Vagina (tissue), 2 donors: Measurements from ENCODE around the gene INSIG2. TPM values are rescaled to one million over a fixed set of nuclear protein-coding genes. Genes with fewer than 3 reads are reported as not detected.

Experiments
- DNase-seq, 2 donors: peaks; one replicate each; pipeline ENCODE4 v3.0.0-alpha.2; 2017; ENCODE audit errors: extremely low spot score in 2 of 2
- H3K27ac ChIP-seq: fragments of 200-600 bp; sonication (generic); one replicate; pipeline ENCODE4 v1.5.1; 2019
- H3K27me3 ChIP-seq: fragments of 200-600 bp; sonication (generic); one replicate; pipeline ENCODE4 v1.5.1; 2019
- H3K36me3 ChIP-seq, 2 donors: fragments of 200-600 bp; sonication (generic); one replicate each; pipeline ENCODE4 v1.5.1; 2017 to 2019
- H3K4me1 ChIP-seq: fragments of 200-600 bp; sonication (generic); one replicate; pipeline ENCODE4 v1.5.1; 2019
- H3K4me3 ChIP-seq, 2 donors: fragments of 200-600 bp; sonication (generic); 1 replicate in 1 of 2; 2 replicates in 1 of 2; pipeline ENCODE4 v1.5.1; 2016 to 2019
- H3K9me3 ChIP-seq: fragments of 200-600 bp; sonication (generic); one replicate; pipeline ENCODE4 v1.5.1; 2019
- CTCF ChIP-seq, 3 experiments: fragments of 450-650 bp in 2 of 3; fragments of 200-600 bp in 1 of 3; sonication (generic) in 1 of 3; IDR thresholded peaks; one replicate each; pipeline ENCODE4 v1.5.1; 2017 to 2019; ENCODE audit warnings: antibody characterized with exemption in 3 of 3, mild to moderate bottlenecking in 2 of 3, moderate library complexity in 2 of 3
- POLR2A ChIP-seq, 2 donors: fragments of 450-650 bp; IDR thresholded peaks; one replicate each; pipeline ENCODE4 v1.6.1; 2017; ENCODE audit warnings: antibody characterized with exemption in 2 of 2, mild to moderate bottlenecking in 2 of 2, moderate library complexity in 2 of 2
- POLR2AphosphoS5 ChIP-seq, 2 donors: sonication (generic); formaldehyde crosslinking; IDR thresholded peaks; one replicate each; pipeline ENCODE4 v1.9.0; 2017; ENCODE audit warnings: antibody characterized with exemption in 2 of 2, mild to moderate bottlenecking in 2 of 2, low read depth in 1 of 2; ENCODE audit not compliant: insufficient read depth in 1 of 2
- intact Hi-C: fragments of 100-400 bp; cut with DNase I; formaldehyde crosslinking; loops from one replicate; pipeline ENCODE4 v1.15.1; 2023
- total RNA-seq: library from RNA; depleted of rRNA; stranded (reverse); fragments of >200 nt; gene quantifications from one replicate; pipeline ENCODE4 v1.2.3, GENCODE V29; 2016

The INSIG2 gene
- total RNA-seq, 1 donor from 2014 or later = 9.8 TPM

GRCh38 chr2:118153433-118153832 is 65.2 kb downstream of the INSIG2 start:
- no peak overlapping the region for H3K4me3 ChIP-seq
- no peaks in the 10 kb centered on the region for H3K9me3 ChIP-seq
- H3K27ac ChIP-seq = no peak overlapping the region
- H3K27me3 ChIP-seq = no peaks in the 10 kb centered on the region
- H3K36me3 ChIP-seq = no peaks in the 10 kb centered on the region
- peaks cover 9% of the 10 kb centered on the region for H3K4me1 ChIP-seq
- no peak for TF ChIP-seq POLR2AphosphoS5 (IDR thresholded peaks at IDR 0.05; ENCODE audit: insufficient read depth in 1 of 2, low read depth in 1 of 2)
- no peak for TF ChIP-seq CTCF (IDR thresholded peaks at IDR 0.05)
- no peak for TF ChIP-seq POLR2A (IDR thresholded peaks at IDR 0.05)
- intact Hi-C loops = no loop called here
- DNase-seq = no peak

- TF ChIP-seq POLR2AphosphoS5 (IDR thresholded peaks at IDR 0.05; ENCODE audit: insufficient read depth in 1 of 2, low read depth in 1 of 2) = no peak
- Histone ChIP-seq H3K36me3 (no peaks in the 10 kb centered on the region), H3K27me3 (no peaks in the 10 kb centered on the region), H3K27ac (no peak overlapping the region), H3K4me3 (no peak overlapping the region), H3K4me1 (peaks cover 7% of the 10 kb centered on the region), H3K9me3 (no peaks in the 10 kb centered on the region)
- no peak for DNase-seq
- intact Hi-C loops = no loop called here
These were observed 65.9 kb downstream of the INSIG2 start for GRCh38 chr2:118154176-118154575.

Other genes starting within 250 kb of the INSIG2 start
- gene CCDC93, start 74.4 kb upstream of the INSIG2 start, total RNA-seq = 18.2 TPM